Activated B cell treated with CpG ODN at 0.5 μM for 24 hours (primary cell): Measurements from ENCODE around the gene RPS2. TPM values are rescaled to one million over a fixed set of nuclear protein-coding genes. Genes with fewer than 3 reads are reported as not detected.

ENCODE experiments used
- ATAC-seq: fragments of 200-7000 bp; cut with Tn5 transposase; one replicate; pipeline ENCODE4 v1.10.0; 2021; ENCODE audit warnings: low read depth, mild to moderate bottlenecking, moderate library complexity
- CTCF ChIA-PET: fragments of 350-600 bp; sonication (Branson Sonifier 250); formaldehyde crosslinking; loops from one replicate; lab custom pipeline; 2021; ENCODE audit warnings: antibody characterized with exemption; lab: Charles Lee
- POLR2A ChIA-PET: fragments of 350-600 bp; sonication (Branson Sonifier 250); formaldehyde crosslinking; loops from one replicate; lab custom pipeline; 2021; ENCODE audit warnings: antibody characterized with exemption; lab: Charles Lee
- DNase-seq: peaks from one replicate; pipeline ENCODE4 v3.0.0; 2022
- H3K27ac Mint-ChIP-seq: one replicate; pipeline ENCODE4 v1.8.0; 2020; ENCODE audit warnings: mixed read lengths
- H3K27me3 Mint-ChIP-seq: one replicate; pipeline ENCODE4 v1.8.0; 2021; ENCODE audit warnings: mixed read lengths
- H3K36me3 Mint-ChIP-seq: one replicate; pipeline ENCODE4 v1.8.0; 2021; ENCODE audit warnings: low read depth, mixed read lengths
- H3K4me1 Mint-ChIP-seq: one replicate; pipeline ENCODE4 v1.8.0; 2021; ENCODE audit warnings: mixed read lengths
- H3K4me3 Mint-ChIP-seq: one replicate; pipeline ENCODE4 v1.8.0; 2020; ENCODE audit warnings: mild to moderate bottlenecking, mixed read lengths
- H3K9me3 Mint-ChIP-seq: one replicate; pipeline ENCODE4 v1.8.0; 2020; ENCODE audit warnings: mixed read lengths
- intact Hi-C: fragments of 100-400 bp; cut with micrococcal nuclease; formaldehyde crosslinking; loops from one replicate; pipeline ENCODE4 v1.15.1; 2024
- total RNA-seq: library from RNA; stranded (reverse); gene quantifications from 2 replicates; pipeline ENCODE4 v1.2.3, GENCODE V29; 2022
- TF ChIP-seq, protein P1 (sequence below): fragments of 200-600 bp; IDR thresholded peaks from one replicate; pipeline ENCODE4 v1.8.0; 2022; ENCODE audit warnings: antibody characterized with exemption, mild to moderate bottlenecking

Gene RPS2
- total RNA-seq, 1 donor from 2014 or later, result 5,116 TPM

DNA sequence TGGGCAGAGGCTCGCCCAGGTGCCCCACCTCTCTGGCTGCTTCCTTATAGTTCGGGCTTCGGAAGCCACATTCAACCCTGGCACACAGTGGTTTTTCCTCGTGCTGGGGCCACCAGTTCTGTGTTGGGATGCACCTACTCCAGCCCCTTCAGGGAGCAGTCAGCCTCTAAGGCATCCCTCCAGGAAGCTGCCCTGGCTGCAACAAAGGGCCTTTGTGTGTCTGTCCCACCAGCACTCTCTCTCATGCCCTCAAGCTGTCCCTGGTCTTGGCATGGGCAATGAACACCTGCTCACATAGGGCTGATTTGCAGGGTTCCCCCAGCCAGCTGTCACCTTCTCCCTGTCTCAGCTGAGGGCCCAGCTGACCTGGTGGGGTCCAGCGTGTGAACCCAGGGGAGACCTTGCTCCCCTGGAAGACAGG is 17.4 kb upstream of the RPS2 start:
- Mint-ChIP-seq H3K4me1 (peaks cover 23% of the 10 kb centered on the region), H3K4me3 (no peak overlapping the region), H3K9me3 (no peaks in the 10 kb centered on the region), H3K36me3 (peaks cover 24% of the 10 kb centered on the region), H3K27me3 (peaks cover 14% of the 10 kb centered on the region), H3K27ac (no peak overlapping the region)
- ATAC-seq (no peak), DNase-seq (no peak)
- POLR2A ChIA-PET, result interaction anchor here (0.6 to 21.9 kb wide), 7 partner anchors 9 to 371 kb away, joined by 3 to 351 read pairs (median 9); partner anchors contain the start of genes MSRB1, NDUFB10, RNF151 and RPS2
- intact Hi-C loops, result no loop called here
- TF ChIP-seq, protein P1, sequence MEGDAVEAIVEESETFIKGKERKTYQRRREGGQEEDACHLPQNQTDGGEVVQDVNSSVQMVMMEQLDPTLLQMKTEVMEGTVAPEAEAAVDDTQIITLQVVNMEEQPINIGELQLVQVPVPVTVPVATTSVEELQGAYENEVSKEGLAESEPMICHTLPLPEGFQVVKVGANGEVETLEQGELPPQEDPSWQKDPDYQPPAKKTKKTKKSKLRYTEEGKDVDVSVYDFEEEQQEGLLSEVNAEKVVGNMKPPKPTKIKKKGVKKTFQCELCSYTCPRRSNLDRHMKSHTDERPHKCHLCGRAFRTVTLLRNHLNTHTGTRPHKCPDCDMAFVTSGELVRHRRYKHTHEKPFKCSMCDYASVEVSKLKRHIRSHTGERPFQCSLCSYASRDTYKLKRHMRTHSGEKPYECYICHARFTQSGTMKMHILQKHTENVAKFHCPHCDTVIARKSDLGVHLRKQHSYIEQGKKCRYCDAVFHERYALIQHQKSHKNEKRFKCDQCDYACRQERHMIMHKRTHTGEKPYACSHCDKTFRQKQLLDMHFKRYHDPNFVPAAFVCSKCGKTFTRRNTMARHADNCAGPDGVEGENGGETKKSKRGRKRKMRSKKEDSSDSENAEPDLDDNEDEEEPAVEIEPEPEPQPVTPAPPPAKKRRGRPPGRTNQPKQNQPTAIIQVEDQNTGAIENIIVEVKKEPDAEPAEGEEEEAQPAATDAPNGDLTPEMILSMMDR, result no peak
- CTCF ChIA-PET, result interaction anchor here (1.2 kb wide), 1 partner anchor 11 kb away, joined by 3 read pairs; no protein-coding TSS in a partner anchor

DNA sequence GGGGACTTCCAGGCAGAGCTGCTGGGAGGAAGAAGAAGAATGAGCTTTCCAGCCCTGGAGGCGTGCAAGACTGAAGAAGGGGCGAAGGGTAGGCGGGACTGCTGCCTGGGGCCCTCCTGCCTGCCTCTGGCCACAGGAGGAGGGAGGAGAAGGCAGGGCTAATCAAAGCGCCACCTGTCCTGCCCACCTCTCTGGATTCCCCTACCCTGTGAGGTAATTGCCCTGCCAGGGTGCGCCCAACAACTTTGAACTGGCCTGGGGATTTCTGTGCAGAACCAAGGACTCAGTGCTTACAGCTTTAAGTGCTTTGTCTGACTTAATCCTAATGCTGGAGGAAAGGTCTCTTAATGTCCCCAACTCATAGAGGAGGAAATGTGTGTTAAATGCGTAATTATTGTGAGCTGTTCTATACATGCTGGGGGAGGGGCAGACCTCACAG is 16.8 kb upstream of the RPS2 start, which contains the start of gene NOXO1:
Gene NOXO1 (minus strand): TSS at position 72 of the 439 bp plus-strand sequence. CDS start 290 bp downstream, outside the sequence.
- ChIA-PET CTCF (interaction anchor here (1.2 kb wide), 1 partner anchor 10 kb away, joined by 3 read pairs; no protein-coding TSS in a partner anchor), POLR2A (interaction anchor here (1.5 to 21.9 kb wide), 6 partner anchors 10 to 174 kb away, joined by 5 to 351 read pairs (median 12); partner anchors contain the start of genes MSRB1, NDUFB10, RNF151 and RPS2)
- peaks cover 23% of the 10 kb centered on the region for H3K4me1 Mint-ChIP-seq
- H3K4me3 Mint-ChIP-seq, result no peak within 1 kb of the TSS
- H3K36me3 Mint-ChIP-seq, result peaks cover 23% of the 10 kb centered on the region
- TF ChIP-seq, protein P1, result no peak
- no peak for DNase-seq
- intact Hi-C loops, result no loop called here
- H3K9me3 Mint-ChIP-seq, result no peaks in the 10 kb centered on the region
- no peak within 1 kb of the TSS for H3K27ac Mint-ChIP-seq
- H3K27me3 Mint-ChIP-seq, result peaks cover 14% of the 10 kb centered on the region
- ATAC-seq, result no peak

DNA sequence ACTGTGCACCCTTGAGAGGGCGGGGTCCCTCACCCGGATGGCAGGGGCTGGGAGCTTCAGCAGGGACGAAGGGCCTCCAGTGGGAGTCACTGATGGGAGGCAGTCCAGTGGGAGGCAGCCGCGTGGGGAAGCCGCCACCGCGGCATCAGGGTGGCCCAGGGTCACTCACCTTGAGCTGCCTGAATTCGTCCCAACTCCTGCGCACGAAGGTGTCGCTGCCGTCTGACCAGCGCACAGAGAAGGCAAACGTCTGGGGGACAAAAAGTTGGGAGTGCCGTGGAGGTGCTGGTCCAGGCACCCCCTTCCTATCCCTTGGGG is 16.1 kb upstream of the RPS2 start:
- intact Hi-C loops, result no loop called here
- POLR2A ChIA-PET, result interaction anchor here (0.6 to 21.9 kb wide), 6 partner anchors 9 to 175 kb away, joined by 5 to 351 read pairs (median 12); partner anchors contain the start of genes NDUFB10, RNF151, RPS2 and SYNGR3
- Mint-ChIP-seq H3K4me1 (peaks cover 23% of the 10 kb centered on the region), H3K4me3 (no peak overlapping the region), H3K27ac (no peak overlapping the region), H3K36me3 (peaks cover 23% of the 10 kb centered on the region), H3K27me3 (peaks cover 14% of the 10 kb centered on the region), H3K9me3 (no peaks in the 10 kb centered on the region)
- TF ChIP-seq, protein P1, result no peak
- ATAC-seq, result no peak
- CTCF ChIA-PET, result no interaction called here
- DNase-seq, result no peak

DNA sequence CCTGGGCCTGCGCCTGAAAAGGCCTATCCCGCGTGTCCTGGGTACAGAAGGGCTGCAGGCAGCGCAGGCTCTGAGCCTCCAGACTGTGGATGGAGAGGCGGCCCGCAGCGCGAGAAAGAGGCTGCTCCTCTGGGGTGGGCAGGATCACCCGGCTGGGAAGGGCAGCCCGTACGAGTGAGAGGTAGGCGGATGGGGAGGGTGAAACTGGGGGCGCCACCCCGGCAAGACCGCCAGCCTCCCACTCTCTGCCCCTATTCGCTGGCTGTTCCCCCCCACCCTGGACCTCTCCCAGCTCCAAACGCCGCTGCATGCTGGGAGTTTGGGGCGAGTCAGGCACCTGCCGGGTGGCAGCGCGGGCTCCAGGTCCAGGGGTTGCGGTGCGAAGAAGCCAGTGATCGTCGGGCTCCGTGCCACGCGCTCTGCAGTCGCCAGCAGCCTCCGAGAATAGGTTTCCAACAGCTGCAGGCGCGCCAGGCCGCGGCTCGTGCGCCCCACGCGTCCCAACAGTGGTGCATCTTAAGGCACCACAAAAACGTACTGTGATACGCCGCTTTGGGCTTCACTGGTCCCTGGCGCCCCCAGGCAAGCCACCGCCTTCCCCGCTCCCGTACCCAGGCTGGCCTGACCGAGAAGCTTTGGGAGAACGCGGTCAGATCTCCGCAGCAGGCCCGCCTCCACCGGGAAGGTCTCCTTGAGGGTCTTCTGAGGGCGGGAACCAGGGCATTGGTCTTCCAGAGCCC is 15.6 kb upstream of the RPS2 start:
- H3K27ac Mint-ChIP-seq, result no peak overlapping the region
- ATAC-seq, result no peak
- intact Hi-C loops, result no loop called here
- H3K27me3 Mint-ChIP-seq, result peaks cover 14% of the 10 kb centered on the region
- ChIA-PET CTCF (no interaction called here), POLR2A (interaction anchor here (0.6 to 21.9 kb wide), 5 partner anchors 9 to 175 kb away, joined by 5 to 351 read pairs (median 15); partner anchors contain the start of genes NDUFB10, RNF151, RPS2 and SYNGR3)
- no peaks in the 10 kb centered on the region for H3K9me3 Mint-ChIP-seq
- TF ChIP-seq, protein P1, result no peak
- H3K4me3 Mint-ChIP-seq, result no peak overlapping the region
- H3K4me1 Mint-ChIP-seq, result peaks cover 22% of the 10 kb centered on the region
- peaks cover 25% of the 10 kb centered on the region for H3K36me3 Mint-ChIP-seq
- no peak for DNase-seq
